ENCODE data around the gene ARHGAP18. TPM values are rescaled to one million over a fixed set of nuclear protein-coding genes. Genes with fewer than 3 reads are reported as not detected.

The ARHGAP18 gene
- total RNA-seq, 1 donor = 65.8 TPM

DNA sequence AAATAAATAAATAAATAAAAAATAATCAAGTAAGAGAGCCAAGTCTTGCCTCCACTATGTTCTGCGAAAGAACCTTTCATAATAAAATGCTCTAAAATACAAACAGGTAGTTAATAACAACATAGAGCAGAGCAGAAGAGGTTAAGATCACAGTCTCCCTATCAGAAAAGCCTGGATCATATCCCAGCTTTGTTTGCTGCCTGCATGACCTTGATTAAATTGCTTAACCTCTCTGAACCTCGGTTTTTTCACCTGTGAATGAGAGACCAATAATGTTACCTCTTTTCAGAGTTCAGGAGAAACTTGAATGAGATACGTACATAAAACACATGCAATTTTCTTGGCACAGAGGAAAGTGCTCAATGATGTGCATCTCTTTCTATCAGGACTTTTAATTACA lies 44.4 kb downstream of the ARHGAP18 start:
- TF ChIP-seq, protein P1, sequence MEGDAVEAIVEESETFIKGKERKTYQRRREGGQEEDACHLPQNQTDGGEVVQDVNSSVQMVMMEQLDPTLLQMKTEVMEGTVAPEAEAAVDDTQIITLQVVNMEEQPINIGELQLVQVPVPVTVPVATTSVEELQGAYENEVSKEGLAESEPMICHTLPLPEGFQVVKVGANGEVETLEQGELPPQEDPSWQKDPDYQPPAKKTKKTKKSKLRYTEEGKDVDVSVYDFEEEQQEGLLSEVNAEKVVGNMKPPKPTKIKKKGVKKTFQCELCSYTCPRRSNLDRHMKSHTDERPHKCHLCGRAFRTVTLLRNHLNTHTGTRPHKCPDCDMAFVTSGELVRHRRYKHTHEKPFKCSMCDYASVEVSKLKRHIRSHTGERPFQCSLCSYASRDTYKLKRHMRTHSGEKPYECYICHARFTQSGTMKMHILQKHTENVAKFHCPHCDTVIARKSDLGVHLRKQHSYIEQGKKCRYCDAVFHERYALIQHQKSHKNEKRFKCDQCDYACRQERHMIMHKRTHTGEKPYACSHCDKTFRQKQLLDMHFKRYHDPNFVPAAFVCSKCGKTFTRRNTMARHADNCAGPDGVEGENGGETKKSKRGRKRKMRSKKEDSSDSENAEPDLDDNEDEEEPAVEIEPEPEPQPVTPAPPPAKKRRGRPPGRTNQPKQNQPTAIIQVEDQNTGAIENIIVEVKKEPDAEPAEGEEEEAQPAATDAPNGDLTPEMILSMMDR (IDR thresholded peaks at IDR 0.05; ENCODE audit: insufficient read depth, low read length) = no peak
- no peak overlapping the region for H3K4me3 ChIP-seq (ENCODE audit: low read depth, low read length)
- DNase-seq (ENCODE audit: low read depth) = no peak

DNA sequence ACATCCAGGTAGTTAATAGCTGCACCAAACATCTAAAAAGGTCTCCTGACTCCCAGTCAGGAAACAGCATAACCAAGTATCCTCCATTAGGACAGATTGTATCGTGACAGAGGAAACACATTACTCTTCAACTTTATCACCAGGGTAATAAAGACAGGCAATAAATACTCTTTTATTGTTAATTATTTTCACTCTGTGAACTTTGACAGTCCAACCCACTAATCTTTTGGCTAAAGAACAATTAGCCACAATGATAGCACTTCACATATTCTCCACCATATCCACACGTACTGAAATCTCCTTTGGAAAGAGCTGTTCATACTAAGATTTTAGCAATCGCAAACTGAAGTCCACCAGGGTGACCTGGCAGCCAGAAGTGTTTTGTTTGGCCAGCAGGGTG lies 46.4 kb downstream of the ARHGAP18 start:
- no peak overlapping the region for H3K4me3 ChIP-seq (ENCODE audit: low read depth, low read length)
- no peak for DNase-seq (ENCODE audit: low read depth)
- TF ChIP-seq, protein P1 (IDR thresholded peaks at IDR 0.05; ENCODE audit: insufficient read depth, low read length) = no peak

DNA sequence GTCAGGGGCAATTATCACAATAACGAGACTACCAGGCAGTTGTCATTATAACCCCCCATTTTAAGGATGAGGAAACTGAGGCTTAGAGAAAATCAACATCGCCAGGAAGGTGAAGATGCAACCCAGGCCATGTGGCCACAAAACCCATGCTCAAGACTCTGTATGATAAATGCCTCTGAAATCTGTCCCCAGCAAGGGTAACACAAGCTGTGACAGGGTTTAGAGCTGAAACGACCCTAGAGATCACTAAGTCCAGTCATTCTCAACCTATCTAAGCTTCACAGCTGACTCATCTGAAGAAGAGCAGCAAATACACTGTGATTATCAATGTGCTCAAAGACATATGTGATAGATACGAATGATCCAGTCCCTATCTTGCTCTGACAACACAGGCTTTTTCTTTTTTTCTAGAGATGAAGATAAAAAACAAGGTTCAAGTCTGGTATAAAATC lies 47.0 kb downstream of the ARHGAP18 start:
- H3K4me3 ChIP-seq (ENCODE audit: low read depth, low read length) = no peak overlapping the region
- no peak for DNase-seq (ENCODE audit: low read depth)
- TF ChIP-seq, protein P1 (IDR thresholded peaks at IDR 0.05; ENCODE audit: insufficient read depth, low read length) = no peak

DNA sequence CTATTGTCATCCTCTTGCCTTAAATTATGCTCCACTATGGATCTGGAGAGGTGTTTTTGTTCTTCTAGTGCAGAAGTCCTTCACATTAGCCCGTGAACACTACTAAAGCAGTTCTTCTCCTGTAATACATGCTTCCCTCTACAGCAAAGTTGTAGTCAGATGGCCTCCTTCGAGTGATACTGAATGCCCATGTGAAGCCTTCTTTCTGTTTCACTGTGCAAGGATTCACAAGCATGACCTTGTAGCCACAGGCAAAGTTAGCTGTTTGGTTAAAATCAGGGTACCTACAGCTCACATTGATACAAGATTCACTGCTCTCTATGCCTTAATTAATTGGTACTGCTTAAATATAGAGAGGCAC lies 47.6 kb downstream of the ARHGAP18 start:
- no peak overlapping the region for H3K4me3 ChIP-seq (ENCODE audit: low read depth, low read length)
- TF ChIP-seq, protein P1 (IDR thresholded peaks at IDR 0.05; ENCODE audit: insufficient read depth, low read length) = no peak
- no peak for DNase-seq (ENCODE audit: low read depth)

DNA sequence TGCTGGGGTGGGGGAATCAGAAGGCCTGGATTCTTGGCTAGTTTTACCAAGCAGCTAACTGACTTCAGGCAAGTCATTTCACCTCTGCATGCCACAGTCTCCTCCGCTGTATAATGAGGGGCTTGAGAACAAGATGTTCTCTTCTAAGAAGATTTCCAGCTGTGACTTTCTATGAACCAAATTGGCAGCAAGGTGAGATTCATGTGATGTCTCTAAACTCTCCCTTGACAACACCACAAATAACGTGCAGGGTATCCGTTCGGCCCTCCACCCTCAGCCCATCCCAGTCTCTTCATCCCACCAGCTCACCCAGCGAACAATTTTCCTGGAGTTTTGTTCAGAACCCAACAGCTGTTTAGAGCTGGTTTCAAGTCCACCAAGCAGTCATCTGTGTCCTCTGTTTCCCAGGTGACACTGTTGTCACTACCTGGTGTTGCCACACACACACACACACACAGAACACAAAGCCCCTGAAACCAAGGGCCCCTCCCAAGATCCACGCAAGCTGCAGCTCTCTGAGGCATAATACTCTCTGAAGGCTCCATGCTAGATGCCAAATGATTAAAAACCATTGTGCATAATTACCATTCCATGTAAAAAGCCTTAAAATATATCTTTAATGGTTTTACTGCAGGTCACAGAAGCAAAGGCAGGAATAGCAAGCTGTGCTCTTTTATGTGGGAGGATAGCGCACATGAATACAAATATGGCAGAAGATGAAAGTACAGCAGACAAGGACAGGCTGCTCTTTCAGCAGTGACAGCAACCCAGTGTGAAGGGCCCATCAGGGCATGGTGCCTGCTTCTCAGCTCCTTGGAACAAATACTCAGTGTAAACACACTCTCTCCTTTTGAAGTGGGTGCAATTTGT lies 48.2 kb downstream of the ARHGAP18 start:
- DNase-seq (ENCODE audit: low read depth) = no peak
- TF ChIP-seq, protein P1 (IDR thresholded peaks at IDR 0.05; ENCODE audit: insufficient read depth, low read length) = no peak
- no peak overlapping the region for H3K4me3 ChIP-seq (ENCODE audit: low read depth, low read length)

DNA sequence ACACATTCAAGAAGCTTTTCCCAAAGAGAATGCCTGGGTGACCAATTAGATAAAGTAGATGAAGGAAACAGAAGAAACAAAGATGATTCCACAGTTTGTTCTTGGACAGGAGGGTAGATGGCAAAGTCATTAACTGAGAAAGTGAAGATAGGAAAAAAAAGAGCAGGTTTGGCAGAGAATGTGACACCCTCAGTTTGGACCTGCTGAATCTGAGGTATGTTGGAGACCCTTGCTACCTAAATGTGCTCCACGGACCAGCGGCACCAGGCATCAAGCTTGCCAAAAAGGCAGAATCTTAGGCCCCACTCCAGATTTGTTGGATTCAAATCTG lies 49.7 kb downstream of the ARHGAP18 start:
- TF ChIP-seq, protein P1 (IDR thresholded peaks at IDR 0.05; ENCODE audit: insufficient read depth, low read length) = no peak
- no peak overlapping the region for H3K4me3 ChIP-seq (ENCODE audit: low read depth, low read length)
- no peak for DNase-seq (ENCODE audit: low read depth)
